ENCODE results near the gene C1orf74.

GRCh38 chr1:209749205-209749604 lies 35.2 kb downstream of the C1orf74 start:
- TF ChIP-seq CTCF (IDR thresholded peaks at IDR 0.05 in 4 of 5, conservative IDR thresholded peaks at IDR 0.05 in 1 of 5) (no peak), POLR2A (IDR thresholded peaks at IDR 0.05) (no peak)
